Measurements from ENCODE around the gene CHRDL2. TPM values are rescaled to one million over a fixed set of nuclear protein-coding genes. Genes with fewer than 3 reads are reported as not detected.

Gene CHRDL2
- total RNA-seq, 1 experiment from 2014 or later, result 0.39 TPM

DNA sequence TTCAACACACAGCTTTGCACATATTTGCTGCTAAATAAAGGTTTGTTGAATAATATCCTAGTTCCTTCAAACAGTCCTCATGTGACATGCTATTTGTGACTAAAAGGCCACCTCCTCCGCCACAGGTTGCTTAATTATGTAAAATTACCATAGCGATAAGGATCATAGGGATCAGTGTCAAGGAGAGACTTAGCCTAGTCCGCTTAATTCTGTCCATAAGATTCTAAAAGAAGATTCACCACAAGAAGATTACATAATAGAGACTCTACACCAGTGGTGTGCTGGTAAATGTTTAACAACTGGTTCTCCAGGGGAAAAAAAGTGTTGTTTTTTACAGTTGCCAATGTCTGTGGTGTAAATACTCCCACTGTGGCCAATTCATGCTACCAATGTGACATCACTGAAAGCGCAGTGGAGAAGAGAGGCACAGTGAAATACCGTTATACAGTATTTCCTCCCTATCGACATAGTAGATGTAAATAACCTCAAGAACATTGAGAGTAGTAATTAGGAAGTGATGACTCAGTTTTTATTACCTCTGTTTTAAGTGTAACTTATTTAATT, 4.2 kb upstream of the CHRDL2 start:
- Histone ChIP-seq H3K27me3 (ENCODE audit: insufficient read depth, low read length) (peaks cover 20% of the 10 kb centered on the region; the same call in 1 of the 2 replicates), H3K27ac (ENCODE audit: insufficient read length, low read depth, low read length) (no peak overlapping the region)
- peaks cover 6 to 10% of the 10 kb centered on the region in 2 experiments for H3K4me1 Mint-ChIP-seq

More for the DNA sequence above, 4.2 kb upstream of the CHRDL2 start:
- H2BK15ac ChIP-seq (ENCODE audit: low read depth, low read length), result no peak overlapping the region
- H4K8ac ChIP-seq (replicated peaks; ENCODE audit: insufficient read length, low read depth, low read length), result no peak overlapping the region
- H3K4ac ChIP-seq (ENCODE audit: low read depth, low read length), result no peak overlapping the region
- H3K23ac ChIP-seq (ENCODE audit: insufficient read length, low read depth, low read length), result no peak overlapping the region
- no peak overlapping the region for H2AFZ ChIP-seq (ENCODE audit: low read length)
- H3K14ac ChIP-seq (ENCODE audit: insufficient read depth, low read length), result no peak overlapping the region
- no peak overlapping the region for H2BK20ac ChIP-seq (ENCODE audit: low read depth, low read length, poor library complexity, severe bottlenecking)
- H3T11ph ChIP-seq (ENCODE audit: low read length), result no peak overlapping the region
- Mint-ChIP-seq H3K27me3 (ENCODE audit: low read depth) (peaks cover 41% of the 10 kb centered on the region), H3K9me3 (peaks cover 8 to 10% of the 10 kb centered on the region in 2 experiments), H3K27ac (no peak overlapping the region), H3K4me3 (no peak overlapping the region), H3K36me3 (ENCODE audit: insufficient read depth in 1 of 3, low read depth in 3 of 3) (peaks cover 0 to 6% (median 6%) of the 10 kb centered on the region in 3 experiments; a peak in 5 of 7 replicates)
- TF ChIP-seq CTCF (conservative IDR thresholded peaks at IDR 0.05), result no peak
- no peaks in the 10 kb centered on the region for H3K79me2 ChIP-seq (ENCODE audit: insufficient read depth, low read length)
- no peak for DNase-seq
- H3K4me2 ChIP-seq (ENCODE audit: insufficient read depth, insufficient read length, low read length), result no peak overlapping the region
- no peak overlapping the region for H2BK120ac ChIP-seq (ENCODE audit: low read depth, low read length, poor library complexity, severe bottlenecking)
- H2BK12ac ChIP-seq (ENCODE audit: insufficient read length, low read depth, low read length), result no peak overlapping the region
- H4K5ac ChIP-seq (ENCODE audit: insufficient read length, low read depth, low read length), result no peak overlapping the region
- no peak overlapping the region for H2BK5ac ChIP-seq (ENCODE audit: insufficient read length, low read length)
- no peaks in the 10 kb centered on the region for H3K79me1 ChIP-seq (ENCODE audit: insufficient read depth, low read depth, low read length, poor library complexity, severe bottlenecking)
- no CpG with 5 or more reads among the region's 6 CpGs for WGBS (ENCODE audit: extremely low coverage, insufficient read length, low lambda C conversion rate)
- no peak overlapping the region for H3K9ac ChIP-seq (ENCODE audit: extremely low read depth, insufficient read length, low read length)
- no peaks in the 10 kb centered on the region for H4K20me1 ChIP-seq (ENCODE audit: control insufficient read depth, insufficient read depth, insufficient read length)
- peaks cover 6% of the 10 kb centered on the region for H3K23me2 ChIP-seq (ENCODE audit: insufficient read length, low read depth, low read length, poor library complexity, severe bottlenecking)
- H2AK5ac ChIP-seq (ENCODE audit: insufficient read length, low read length), result no peak overlapping the region
- no peaks in the 10 kb centered on the region for H3K4me1 ChIP-seq (ENCODE audit: insufficient read depth, low read length)
- no peak overlapping the region for H4K91ac ChIP-seq (ENCODE audit: insufficient read length, low read depth, low read length)
- H3K18ac ChIP-seq (ENCODE audit: insufficient read length, low read depth, low read length), result no peak overlapping the region
- H3K9me3 ChIP-seq (ENCODE audit: control insufficient read depth, low read depth, low read length), result no peaks in the 10 kb centered on the region
- H3K56ac ChIP-seq (ENCODE audit: insufficient read length, low read depth, low read length), result no peak overlapping the region
